Measurements from ENCODE around the gene PPP3CA.

DNA sequence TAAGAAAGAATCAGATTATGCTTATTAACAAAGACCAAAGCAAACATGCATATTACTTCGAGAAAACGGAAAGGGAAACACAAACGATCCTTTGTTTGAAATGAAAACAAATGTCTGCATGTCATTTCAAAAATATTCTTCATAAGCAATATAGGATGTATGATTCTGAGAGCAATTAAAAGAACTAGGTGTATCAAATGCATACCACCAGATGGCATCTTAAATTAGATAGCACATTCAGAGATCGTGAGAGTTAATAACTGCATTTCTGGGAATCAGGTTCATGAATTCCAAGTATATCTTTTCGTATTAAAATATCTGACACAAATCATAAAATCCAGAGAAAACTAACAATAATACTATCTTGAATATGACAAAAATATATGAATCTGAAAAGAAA, 159.5 kb downstream of the PPP3CA start:
- TF ChIP-seq, protein P1, sequence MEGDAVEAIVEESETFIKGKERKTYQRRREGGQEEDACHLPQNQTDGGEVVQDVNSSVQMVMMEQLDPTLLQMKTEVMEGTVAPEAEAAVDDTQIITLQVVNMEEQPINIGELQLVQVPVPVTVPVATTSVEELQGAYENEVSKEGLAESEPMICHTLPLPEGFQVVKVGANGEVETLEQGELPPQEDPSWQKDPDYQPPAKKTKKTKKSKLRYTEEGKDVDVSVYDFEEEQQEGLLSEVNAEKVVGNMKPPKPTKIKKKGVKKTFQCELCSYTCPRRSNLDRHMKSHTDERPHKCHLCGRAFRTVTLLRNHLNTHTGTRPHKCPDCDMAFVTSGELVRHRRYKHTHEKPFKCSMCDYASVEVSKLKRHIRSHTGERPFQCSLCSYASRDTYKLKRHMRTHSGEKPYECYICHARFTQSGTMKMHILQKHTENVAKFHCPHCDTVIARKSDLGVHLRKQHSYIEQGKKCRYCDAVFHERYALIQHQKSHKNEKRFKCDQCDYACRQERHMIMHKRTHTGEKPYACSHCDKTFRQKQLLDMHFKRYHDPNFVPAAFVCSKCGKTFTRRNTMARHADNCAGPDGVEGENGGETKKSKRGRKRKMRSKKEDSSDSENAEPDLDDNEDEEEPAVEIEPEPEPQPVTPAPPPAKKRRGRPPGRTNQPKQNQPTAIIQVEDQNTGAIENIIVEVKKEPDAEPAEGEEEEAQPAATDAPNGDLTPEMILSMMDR (IDR thresholded peaks at IDR 0.05), result peak; percentile 33; the same call in 1 of the 2 replicates
- no peak for TF ChIP-seq SIN3A (IDR thresholded peaks at IDR 0.05; ENCODE audit: borderline replicate concordance, insufficient read depth, low read depth, low read length)
- no peak for TF ChIP-seq POLR2AphosphoS5 (IDR thresholded peaks at IDR 0.05; ENCODE audit: low read depth, low read length)
- TF ChIP-seq, protein P2, sequence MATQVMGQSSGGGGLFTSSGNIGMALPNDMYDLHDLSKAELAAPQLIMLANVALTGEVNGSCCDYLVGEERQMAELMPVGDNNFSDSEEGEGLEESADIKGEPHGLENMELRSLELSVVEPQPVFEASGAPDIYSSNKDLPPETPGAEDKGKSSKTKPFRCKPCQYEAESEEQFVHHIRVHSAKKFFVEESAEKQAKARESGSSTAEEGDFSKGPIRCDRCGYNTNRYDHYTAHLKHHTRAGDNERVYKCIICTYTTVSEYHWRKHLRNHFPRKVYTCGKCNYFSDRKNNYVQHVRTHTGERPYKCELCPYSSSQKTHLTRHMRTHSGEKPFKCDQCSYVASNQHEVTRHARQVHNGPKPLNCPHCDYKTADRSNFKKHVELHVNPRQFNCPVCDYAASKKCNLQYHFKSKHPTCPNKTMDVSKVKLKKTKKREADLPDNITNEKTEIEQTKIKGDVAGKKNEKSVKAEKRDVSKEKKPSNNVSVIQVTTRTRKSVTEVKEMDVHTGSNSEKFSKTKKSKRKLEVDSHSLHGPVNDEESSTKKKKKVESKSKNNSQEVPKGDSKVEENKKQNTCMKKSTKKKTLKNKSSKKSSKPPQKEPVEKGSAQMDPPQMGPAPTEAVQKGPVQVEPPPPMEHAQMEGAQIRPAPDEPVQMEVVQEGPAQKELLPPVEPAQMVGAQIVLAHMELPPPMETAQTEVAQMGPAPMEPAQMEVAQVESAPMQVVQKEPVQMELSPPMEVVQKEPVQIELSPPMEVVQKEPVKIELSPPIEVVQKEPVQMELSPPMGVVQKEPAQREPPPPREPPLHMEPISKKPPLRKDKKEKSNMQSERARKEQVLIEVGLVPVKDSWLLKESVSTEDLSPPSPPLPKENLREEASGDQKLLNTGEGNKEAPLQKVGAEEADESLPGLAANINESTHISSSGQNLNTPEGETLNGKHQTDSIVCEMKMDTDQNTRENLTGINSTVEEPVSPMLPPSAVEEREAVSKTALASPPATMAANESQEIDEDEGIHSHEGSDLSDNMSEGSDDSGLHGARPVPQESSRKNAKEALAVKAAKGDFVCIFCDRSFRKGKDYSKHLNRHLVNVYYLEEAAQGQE (IDR thresholded peaks at IDR 0.05; ENCODE audit: insufficient read depth in 1 of 2, low read depth in 2 of 2, low read length in 1 of 2), result no peak
- TF ChIP-seq TCF7L2 (IDR thresholded peaks at IDR 0.05; ENCODE audit: low read depth, low read length), result no peak
